ENCODE data around the gene MYO1B.

The MYO1B gene

DNA sequence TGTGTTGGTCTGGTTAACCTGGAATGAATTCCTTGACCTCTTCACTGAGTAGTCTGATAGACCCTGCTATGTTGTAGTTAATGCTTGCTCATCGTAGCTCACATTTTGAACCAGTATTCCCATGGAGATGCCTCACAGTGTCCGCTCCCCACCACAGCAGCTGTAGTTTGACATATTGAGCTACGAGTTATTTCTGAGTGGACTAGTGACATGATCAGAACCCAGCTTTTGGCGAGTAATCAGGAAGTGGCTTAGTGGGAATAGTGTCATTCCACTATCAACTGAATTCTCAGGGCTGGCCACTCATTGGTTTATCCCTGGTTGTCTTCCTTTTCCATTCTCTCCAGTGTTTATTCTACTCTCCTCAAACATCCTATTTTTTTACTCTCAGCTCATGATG, 102.7 kb downstream of the MYO1B start:
- H3K79me2 ChIP-seq (ENCODE audit: insufficient read depth, low read length) = no peaks in the 10 kb centered on the region
- H3K4me2 ChIP-seq (ENCODE audit: low read depth, low read length, poor library complexity, severe bottlenecking) = no peak overlapping the region
- H3K4me3 ChIP-seq (ENCODE audit: insufficient read depth, low read length, poor library complexity, severe bottlenecking) = no peak overlapping the region
- H2AFZ ChIP-seq (ENCODE audit: low read depth, low read length, severe bottlenecking) = no peak overlapping the region
- H3K36me3 ChIP-seq (ENCODE audit: low read length) = no peaks in the 10 kb centered on the region
- no peak overlapping the region for H3K27ac ChIP-seq (ENCODE audit: low read depth, low read length)
- H4K20me1 ChIP-seq (ENCODE audit: low read depth, low read length) = no peaks in the 10 kb centered on the region
- no peaks in the 10 kb centered on the region for H3K27me3 ChIP-seq (ENCODE audit: low read length)
- no peaks in the 10 kb centered on the region for H3K9me2 ChIP-seq (replicated peaks; ENCODE audit: insufficient read depth, low read length)
- H3K9me3 ChIP-seq (ENCODE audit: insufficient read depth, low read length) = no peaks in the 10 kb centered on the region
- H3K9ac ChIP-seq (ENCODE audit: low read length) = no peak overlapping the region
- no peak for TF ChIP-seq EZH2phosphoT487 (conservative IDR thresholded peaks at IDR 0.05; ENCODE audit: low read length)
- TF ChIP-seq, protein P1, sequence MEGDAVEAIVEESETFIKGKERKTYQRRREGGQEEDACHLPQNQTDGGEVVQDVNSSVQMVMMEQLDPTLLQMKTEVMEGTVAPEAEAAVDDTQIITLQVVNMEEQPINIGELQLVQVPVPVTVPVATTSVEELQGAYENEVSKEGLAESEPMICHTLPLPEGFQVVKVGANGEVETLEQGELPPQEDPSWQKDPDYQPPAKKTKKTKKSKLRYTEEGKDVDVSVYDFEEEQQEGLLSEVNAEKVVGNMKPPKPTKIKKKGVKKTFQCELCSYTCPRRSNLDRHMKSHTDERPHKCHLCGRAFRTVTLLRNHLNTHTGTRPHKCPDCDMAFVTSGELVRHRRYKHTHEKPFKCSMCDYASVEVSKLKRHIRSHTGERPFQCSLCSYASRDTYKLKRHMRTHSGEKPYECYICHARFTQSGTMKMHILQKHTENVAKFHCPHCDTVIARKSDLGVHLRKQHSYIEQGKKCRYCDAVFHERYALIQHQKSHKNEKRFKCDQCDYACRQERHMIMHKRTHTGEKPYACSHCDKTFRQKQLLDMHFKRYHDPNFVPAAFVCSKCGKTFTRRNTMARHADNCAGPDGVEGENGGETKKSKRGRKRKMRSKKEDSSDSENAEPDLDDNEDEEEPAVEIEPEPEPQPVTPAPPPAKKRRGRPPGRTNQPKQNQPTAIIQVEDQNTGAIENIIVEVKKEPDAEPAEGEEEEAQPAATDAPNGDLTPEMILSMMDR (IDR thresholded peaks at IDR 0.05; ENCODE audit: insufficient read depth, low read length, poor library complexity, severe bottlenecking) = no peak
- no peaks in the 10 kb centered on the region for H3F3A ChIP-seq (ENCODE audit: insufficient read depth)

DNA sequence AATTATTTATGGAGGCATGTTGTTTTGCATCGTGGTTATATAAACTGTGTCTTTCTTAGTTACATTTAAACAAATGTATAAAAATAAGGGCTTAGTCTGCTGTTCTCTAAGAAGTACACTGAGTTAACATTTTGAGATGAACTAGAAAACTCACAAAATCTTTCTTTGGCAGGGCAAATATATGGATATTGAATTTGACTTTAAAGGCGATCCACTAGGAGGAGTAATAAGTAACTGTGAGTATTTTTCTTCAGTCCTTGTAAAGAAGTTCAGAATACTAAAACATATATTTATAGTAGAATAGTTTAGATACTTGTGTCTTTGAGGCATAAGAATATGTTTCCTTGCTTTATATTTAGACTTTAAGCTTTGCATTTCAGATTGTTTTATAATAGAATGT, 104.8 kb downstream of the MYO1B start:
- Histone ChIP-seq H3K27me3 (ENCODE audit: low read length) (no peaks in the 10 kb centered on the region), H3K4me3 (ENCODE audit: insufficient read depth, low read length, poor library complexity, severe bottlenecking) (no peak overlapping the region), H3K36me3 (ENCODE audit: low read length) (no peaks in the 10 kb centered on the region), H3F3A (ENCODE audit: insufficient read depth) (no peaks in the 10 kb centered on the region), H3K9me3 (ENCODE audit: insufficient read depth, low read length) (no peaks in the 10 kb centered on the region), H3K79me2 (ENCODE audit: insufficient read depth, low read length) (no peaks in the 10 kb centered on the region), H3K9me2 (replicated peaks; ENCODE audit: insufficient read depth, low read length) (no peaks in the 10 kb centered on the region), H3K27ac (ENCODE audit: low read depth, low read length) (no peak overlapping the region), H3K9ac (ENCODE audit: low read length) (no peak overlapping the region), H3K4me2 (ENCODE audit: low read depth, low read length, poor library complexity, severe bottlenecking) (no peak overlapping the region), H2AFZ (ENCODE audit: low read depth, low read length, severe bottlenecking) (no peak overlapping the region), H4K20me1 (ENCODE audit: low read depth, low read length) (no peaks in the 10 kb centered on the region)
- TF ChIP-seq, protein P1 (IDR thresholded peaks at IDR 0.05; ENCODE audit: insufficient read depth, low read length, poor library complexity, severe bottlenecking) = no peak
- no peak for TF ChIP-seq EZH2phosphoT487 (conservative IDR thresholded peaks at IDR 0.05; ENCODE audit: low read length)

DNA sequence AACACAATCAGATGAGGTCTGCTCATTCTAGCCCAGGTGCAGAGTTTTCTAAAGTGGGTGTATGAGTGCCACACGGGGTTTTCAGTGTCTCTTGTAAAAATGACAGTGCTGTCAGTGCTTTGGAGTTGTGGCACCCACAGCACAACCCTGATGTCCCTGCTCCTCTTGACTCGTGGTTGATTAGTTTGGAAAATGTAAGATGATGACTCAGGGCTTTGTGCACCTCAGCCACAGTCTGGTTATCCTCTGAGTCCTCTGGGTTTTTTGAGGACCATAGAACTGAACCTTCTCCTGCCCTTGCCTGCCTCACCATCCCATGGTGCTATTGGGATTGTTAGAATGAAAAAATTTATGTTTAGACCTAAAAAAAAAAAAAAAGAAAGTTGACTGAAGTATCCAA, 105.6 kb downstream of the MYO1B start:
- no peaks in the 10 kb centered on the region for H3F3A ChIP-seq (ENCODE audit: insufficient read depth)
- no peaks in the 10 kb centered on the region for H4K20me1 ChIP-seq (ENCODE audit: low read depth, low read length)
- no peaks in the 10 kb centered on the region for H3K9me3 ChIP-seq (ENCODE audit: insufficient read depth, low read length)
- no peak overlapping the region for H3K9ac ChIP-seq (ENCODE audit: low read length)
- no peaks in the 10 kb centered on the region for H3K79me2 ChIP-seq (ENCODE audit: insufficient read depth, low read length)
- H3K36me3 ChIP-seq (ENCODE audit: low read length) = no peaks in the 10 kb centered on the region
- H3K27ac ChIP-seq (ENCODE audit: low read depth, low read length) = no peak overlapping the region
- no peak overlapping the region for H3K4me3 ChIP-seq (ENCODE audit: insufficient read depth, low read length, poor library complexity, severe bottlenecking)
- H3K4me2 ChIP-seq (ENCODE audit: low read depth, low read length, poor library complexity, severe bottlenecking) = no peak overlapping the region
- TF ChIP-seq EZH2phosphoT487 (conservative IDR thresholded peaks at IDR 0.05; ENCODE audit: low read length) = no peak
- TF ChIP-seq, protein P1 (IDR thresholded peaks at IDR 0.05; ENCODE audit: insufficient read depth, low read length, poor library complexity, severe bottlenecking) = no peak
- no peaks in the 10 kb centered on the region for H3K27me3 ChIP-seq (ENCODE audit: low read length)
- H3K9me2 ChIP-seq (replicated peaks; ENCODE audit: insufficient read depth, low read length) = no peaks in the 10 kb centered on the region
- no peak overlapping the region for H2AFZ ChIP-seq (ENCODE audit: low read depth, low read length, severe bottlenecking)

Data from SU-DHL-6 (cell line).